ENCODE data around the gene NDUFS6.
A peak's percentile ranks its signal among the peaks of the same experiment; 100 is the strongest.

Gene NDUFS6

DNA sequence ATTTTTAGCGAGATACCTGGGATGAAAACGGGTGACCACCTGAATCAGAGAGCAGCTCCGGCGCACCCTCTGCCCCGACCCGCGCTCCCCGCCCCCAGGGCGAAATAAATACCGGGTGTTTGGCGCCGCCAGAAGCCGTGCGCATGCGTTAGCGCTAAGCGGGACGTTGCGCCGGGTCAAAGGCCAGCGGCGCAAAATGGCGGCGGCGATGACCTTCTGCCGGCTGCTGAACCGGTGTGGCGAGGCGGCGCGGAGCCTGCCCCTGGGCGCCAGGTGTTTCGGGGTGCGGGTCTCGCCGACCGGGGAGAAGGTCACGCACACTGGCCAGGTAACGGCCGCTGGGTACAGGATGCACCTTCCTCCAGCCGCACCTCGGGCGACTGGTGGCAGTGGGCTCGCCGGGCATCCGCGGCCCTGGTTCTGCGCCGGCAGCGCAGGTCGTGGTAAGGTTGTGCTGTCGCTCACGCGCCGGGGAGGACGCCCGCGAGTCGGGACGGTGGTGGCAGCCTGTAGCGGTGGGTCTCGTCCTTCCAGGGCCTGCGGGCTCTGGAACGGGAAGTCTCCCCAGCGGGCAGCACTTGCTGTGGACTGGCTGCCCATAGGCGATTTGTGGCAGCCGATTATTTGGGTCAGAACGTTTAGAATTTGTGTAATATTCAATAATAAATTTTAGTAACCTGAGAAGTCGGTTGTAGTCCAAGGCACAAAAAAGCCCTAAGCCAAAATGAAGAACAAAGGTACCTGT lies at the start of gene NDUFS6:
Gene NDUFS6 (plus strand): TSS at position 186 of the 745 bp plus-strand sequence. CDS start 11 bp downstream, at position 197.
- peaks cover 48% of the 10 kb centered on the region for H3K36me3 Mint-ChIP-seq
- CTCF ChIA-PET = interaction anchor here (1.7 kb wide), 1 partner anchor 38 kb away, joined by 5 read pairs; no protein-coding TSS in a partner anchor
- peak within 1 kb of the TSS; percentile 100 for H3K4me3 Mint-ChIP-seq
- H3K9me3 Mint-ChIP-seq = no peaks in the 10 kb centered on the region
- peak within 1 kb of the TSS; percentile 99 for H3K27ac Mint-ChIP-seq
- H3K27me3 Mint-ChIP-seq = no peaks in the 10 kb centered on the region
- DNase-seq = peak; percentile 85
- H3K4me1 Mint-ChIP-seq = peaks cover 46% of the 10 kb centered on the region

DNA sequence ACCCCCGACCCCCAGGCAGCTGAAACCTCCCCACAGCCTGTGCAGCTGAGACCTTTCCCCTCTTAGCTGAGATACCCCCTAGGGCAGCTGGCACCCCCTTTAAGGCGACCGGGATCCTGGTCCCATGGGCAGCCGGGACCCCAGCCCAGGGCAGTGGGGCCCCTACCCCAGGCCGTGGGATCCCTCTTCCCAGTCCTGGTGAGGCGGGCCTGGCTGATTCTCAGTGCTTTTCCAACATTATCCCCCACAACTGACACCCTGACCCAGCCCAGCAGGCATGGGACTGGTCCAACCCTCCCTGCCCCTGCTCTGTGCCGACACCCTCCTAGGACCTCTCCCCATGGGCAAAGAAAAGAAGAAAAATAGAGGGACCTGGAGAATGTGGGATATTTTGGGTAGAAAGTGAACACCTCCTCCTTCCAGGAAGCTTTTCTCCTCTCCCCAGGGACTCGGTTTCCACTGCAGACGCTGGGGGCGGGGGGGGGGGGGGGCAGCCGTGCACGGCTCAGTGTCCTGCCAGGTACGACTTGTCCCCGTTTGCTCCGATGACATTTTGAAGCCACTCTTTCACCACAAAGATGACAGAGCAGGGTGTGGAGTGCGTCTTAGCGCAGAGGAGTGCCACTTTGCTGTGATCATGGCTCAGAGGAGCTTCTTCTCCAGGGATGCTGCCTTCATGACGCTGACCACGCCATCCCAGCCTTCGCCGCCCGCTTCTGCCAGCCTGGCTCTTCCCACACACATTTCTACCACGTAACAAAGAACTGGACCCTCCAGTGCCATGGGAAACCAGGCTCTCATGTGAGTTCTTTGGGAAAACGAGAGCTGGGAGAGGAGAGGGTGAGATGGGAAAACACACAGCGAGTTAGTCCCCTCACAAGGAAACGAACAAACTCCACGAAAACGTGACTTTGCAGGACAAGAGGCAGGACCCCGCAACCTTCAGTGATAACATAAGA lies 49.1 kb upstream of the NDUFS6 start:
- no peak overlapping the region for H3K27ac Mint-ChIP-seq
- CTCF ChIA-PET = no interaction called here
- H3K36me3 Mint-ChIP-seq = no peaks in the 10 kb centered on the region
- no peaks in the 10 kb centered on the region for H3K4me1 Mint-ChIP-seq
- peaks cover 11% of the 10 kb centered on the region for H3K27me3 Mint-ChIP-seq
- H3K9me3 Mint-ChIP-seq = no peaks in the 10 kb centered on the region
- DNase-seq = no peak
- no peak overlapping the region for H3K4me3 Mint-ChIP-seq

DNA sequence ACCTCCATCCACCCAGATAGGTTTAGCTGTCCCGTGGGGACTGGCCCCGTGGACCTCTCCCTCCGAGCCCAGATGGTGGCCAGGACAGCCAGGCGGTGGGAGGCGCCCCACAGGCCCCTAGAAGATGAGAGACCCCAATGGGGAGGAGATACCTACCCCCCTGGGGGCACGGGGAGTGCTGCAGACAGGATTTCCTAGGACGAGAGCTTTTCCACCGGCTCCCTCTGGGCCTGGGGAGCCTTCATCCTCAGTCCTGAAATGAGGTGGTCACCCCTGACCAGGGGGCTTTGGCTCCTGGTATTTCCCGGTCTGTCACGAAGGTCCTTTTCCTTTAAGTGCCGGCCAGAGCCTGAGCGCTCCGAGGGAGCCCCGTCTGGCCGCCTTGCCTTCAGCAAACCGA lies 48.3 kb upstream of the NDUFS6 start:
- CTCF ChIA-PET = interaction anchor here (1.4 kb wide), 1 partner anchor 10 kb away, joined by 3 read pairs; no protein-coding TSS in a partner anchor
- peaks cover 15% of the 10 kb centered on the region for H3K27me3 Mint-ChIP-seq
- no peaks in the 10 kb centered on the region for H3K36me3 Mint-ChIP-seq
- H3K4me3 Mint-ChIP-seq = no peak overlapping the region
- no peak overlapping the region for H3K27ac Mint-ChIP-seq
- no peaks in the 10 kb centered on the region for H3K9me3 Mint-ChIP-seq
- no peak for DNase-seq
- H3K4me1 Mint-ChIP-seq = no peaks in the 10 kb centered on the region

DNA sequence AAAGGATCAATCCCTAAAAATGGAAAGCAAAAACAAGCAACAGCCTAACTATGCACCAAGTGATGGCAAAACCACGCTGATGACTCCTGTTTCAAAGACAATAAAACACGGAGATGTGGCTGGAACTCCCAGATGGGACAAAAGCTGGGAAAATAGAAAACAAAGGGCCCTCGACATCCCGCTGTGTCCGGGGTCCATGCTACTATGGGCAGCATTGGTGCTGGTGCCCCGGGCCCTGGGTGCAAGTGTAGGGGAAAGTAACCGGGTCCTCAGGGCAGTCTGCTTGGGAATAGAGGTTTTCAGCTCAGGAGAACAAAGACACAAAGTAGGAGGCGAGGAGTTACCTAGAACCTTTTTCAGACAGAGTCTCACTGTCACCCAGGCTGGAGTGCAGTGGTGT lies 47.7 kb upstream of the NDUFS6 start:
- no peak for DNase-seq
- H3K27me3 Mint-ChIP-seq = peaks cover 15% of the 10 kb centered on the region
- no peak overlapping the region for H3K27ac Mint-ChIP-seq
- H3K4me1 Mint-ChIP-seq = no peaks in the 10 kb centered on the region
- H3K36me3 Mint-ChIP-seq = no peaks in the 10 kb centered on the region
- H3K4me3 Mint-ChIP-seq = no peak overlapping the region
- CTCF ChIA-PET = interaction anchor here (1.4 kb wide), 1 partner anchor 11 kb away, joined by 3 read pairs; no protein-coding TSS in a partner anchor
- peaks cover 3% of the 10 kb centered on the region for H3K9me3 Mint-ChIP-seq

DNA sequence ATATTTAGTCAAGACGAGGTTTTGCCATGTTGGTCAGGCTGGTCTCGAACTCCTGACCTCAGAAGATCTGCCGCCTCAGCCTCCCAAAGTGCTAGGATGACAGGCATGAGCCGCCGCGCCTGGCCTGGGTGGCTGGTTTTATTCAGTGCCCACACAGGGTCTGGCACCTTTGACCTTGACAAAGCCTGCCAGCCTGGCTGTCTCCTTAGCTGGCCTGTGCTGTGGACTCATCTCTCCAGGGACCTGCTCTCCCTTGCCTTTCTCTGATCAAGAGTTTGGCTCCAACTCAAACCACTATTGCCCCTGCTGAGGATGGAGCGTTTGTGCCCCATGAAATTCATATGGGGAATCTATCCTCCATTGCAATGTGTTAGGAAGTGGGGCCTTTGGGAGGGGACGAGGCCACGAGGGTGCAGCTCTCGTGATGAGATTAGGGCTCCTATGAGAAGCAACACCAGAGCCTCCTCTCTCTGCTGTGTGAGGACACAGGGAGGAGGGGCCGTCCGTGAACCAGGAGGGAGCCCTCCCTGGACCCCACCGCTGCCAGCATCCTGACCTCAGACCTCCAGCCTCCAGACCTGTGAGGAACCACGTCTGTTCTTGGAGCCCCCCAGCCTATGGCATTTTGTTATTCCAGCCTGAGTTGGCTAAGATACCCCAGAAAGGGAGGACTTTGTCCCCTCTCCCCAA lies 46.5 kb upstream of the NDUFS6 start:
- Mint-ChIP-seq H3K27ac (no peak overlapping the region), H3K36me3 (no peaks in the 10 kb centered on the region), H3K27me3 (peaks cover 15% of the 10 kb centered on the region), H3K4me3 (no peak overlapping the region), H3K9me3 (peaks cover 7% of the 10 kb centered on the region), H3K4me1 (no peaks in the 10 kb centered on the region)
- CTCF ChIA-PET = no interaction called here
- DNase-seq = no peak

DNA sequence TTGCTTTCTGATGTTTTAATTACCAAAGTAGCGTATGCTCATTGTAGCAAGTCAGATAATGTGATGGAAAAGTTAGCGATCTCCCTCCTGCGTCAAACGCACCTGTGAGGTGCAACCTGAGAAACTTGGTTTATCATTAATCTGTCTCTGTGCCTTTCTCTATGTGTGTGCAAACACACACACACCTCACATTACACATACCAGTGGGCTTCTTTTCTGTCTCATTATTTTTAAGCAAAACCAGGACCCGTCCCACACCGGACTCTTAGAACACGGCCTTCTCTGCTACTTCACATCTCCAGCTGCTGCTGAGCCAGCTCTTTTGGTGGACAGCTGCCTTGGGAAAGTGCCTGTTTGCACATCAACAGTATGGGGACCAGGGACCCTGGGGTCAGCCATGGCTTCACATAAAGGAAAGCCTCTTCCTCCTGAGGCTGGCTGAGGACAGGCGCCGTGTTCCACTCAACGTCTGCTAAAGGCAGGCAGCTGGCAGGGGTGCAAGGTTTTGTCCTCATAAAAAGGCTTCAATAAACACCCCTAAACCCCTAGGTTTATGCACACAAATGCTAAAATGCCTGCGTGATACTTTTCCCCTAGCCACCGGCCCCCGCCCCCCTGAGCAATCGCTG lies 45.8 kb upstream of the NDUFS6 start:
- Mint-ChIP-seq H3K4me3 (no peak overlapping the region), H3K9me3 (peaks cover 7% of the 10 kb centered on the region), H3K27ac (no peak overlapping the region), H3K36me3 (no peaks in the 10 kb centered on the region), H3K27me3 (peaks cover 15% of the 10 kb centered on the region), H3K4me1 (no peaks in the 10 kb centered on the region)
- CTCF ChIA-PET = no interaction called here
- no peak for DNase-seq

DNA sequence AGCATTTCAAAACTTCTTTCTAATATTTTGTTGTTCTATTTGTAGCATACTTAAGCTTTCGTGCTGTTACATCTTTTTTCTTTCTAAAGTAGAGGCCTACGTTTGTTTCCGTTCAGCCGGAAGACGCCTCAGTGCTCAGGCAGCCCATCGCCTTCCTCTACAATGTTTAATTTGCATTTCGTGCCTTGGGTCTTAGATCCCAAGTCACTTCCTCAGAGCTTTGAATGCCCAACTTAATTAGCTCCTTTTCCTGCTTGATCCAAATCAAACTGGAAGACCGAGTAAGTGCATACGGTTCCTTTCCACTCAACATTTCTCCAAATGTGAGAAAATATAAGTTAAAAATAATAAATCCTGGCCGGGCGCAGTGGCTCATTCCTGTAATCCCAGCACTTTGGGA lies 44.7 kb upstream of the NDUFS6 start:
- no peaks in the 10 kb centered on the region for H3K4me1 Mint-ChIP-seq
- no peak for DNase-seq
- H3K4me3 Mint-ChIP-seq = no peak overlapping the region
- H3K9me3 Mint-ChIP-seq = peaks cover 7% of the 10 kb centered on the region
- CTCF ChIA-PET = no interaction called here
- peaks cover 18% of the 10 kb centered on the region for H3K27me3 Mint-ChIP-seq
- H3K27ac Mint-ChIP-seq = no peak overlapping the region
- H3K36me3 Mint-ChIP-seq = no peaks in the 10 kb centered on the region

DNA sequence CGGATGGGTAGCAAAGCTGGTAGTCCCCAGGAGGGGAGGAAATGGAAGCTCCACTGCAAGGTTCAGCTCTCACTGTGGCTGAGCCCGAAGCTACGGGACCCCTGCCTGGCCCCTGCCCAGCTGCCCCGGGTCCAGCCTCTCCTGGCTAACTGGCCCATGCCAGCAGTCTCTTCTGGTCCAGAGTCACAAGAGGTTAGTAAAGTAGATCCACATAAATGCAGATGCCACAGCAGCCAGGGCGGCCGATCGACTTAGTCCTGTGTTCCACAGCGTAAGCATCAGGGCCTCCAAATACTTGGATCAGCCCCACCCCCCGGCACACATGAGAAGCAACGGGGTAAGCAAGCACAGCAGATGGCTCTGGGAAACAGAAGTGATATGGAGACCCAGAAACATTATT lies 43.7 kb upstream of the NDUFS6 start:
- peaks cover 20% of the 10 kb centered on the region for H3K27me3 Mint-ChIP-seq
- CTCF ChIA-PET = no interaction called here
- no peak for DNase-seq
- H3K27ac Mint-ChIP-seq = no peak overlapping the region
- H3K9me3 Mint-ChIP-seq = peaks cover 7% of the 10 kb centered on the region
- no peaks in the 10 kb centered on the region for H3K36me3 Mint-ChIP-seq
- no peaks in the 10 kb centered on the region for H3K4me1 Mint-ChIP-seq
- no peak overlapping the region for H3K4me3 Mint-ChIP-seq

DNA sequence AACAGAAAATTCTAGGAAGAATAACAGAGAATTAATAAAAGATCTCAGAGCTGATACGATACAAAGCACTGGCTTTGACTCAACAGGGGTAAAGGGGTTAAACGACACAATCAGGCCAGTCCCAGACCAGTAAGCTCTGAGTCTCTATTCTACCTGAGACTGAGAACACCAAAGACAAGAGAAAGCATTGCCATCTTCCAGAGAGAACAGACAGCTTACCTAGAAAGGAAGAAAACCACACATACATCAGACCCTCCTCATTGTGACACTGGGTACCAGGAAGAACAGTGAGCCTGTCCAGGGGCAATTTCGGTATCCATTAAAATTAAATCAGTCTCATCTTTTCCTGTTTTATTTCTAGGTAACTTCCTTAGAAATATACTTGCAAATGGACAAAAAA lies 42.6 kb upstream of the NDUFS6 start:
- Mint-ChIP-seq H3K27ac (no peak overlapping the region), H3K4me3 (no peak overlapping the region), H3K4me1 (no peaks in the 10 kb centered on the region), H3K27me3 (peaks cover 23% of the 10 kb centered on the region), H3K36me3 (no peaks in the 10 kb centered on the region), H3K9me3 (peaks cover 7% of the 10 kb centered on the region)
- CTCF ChIA-PET = no interaction called here
- DNase-seq = no peak

DNA sequence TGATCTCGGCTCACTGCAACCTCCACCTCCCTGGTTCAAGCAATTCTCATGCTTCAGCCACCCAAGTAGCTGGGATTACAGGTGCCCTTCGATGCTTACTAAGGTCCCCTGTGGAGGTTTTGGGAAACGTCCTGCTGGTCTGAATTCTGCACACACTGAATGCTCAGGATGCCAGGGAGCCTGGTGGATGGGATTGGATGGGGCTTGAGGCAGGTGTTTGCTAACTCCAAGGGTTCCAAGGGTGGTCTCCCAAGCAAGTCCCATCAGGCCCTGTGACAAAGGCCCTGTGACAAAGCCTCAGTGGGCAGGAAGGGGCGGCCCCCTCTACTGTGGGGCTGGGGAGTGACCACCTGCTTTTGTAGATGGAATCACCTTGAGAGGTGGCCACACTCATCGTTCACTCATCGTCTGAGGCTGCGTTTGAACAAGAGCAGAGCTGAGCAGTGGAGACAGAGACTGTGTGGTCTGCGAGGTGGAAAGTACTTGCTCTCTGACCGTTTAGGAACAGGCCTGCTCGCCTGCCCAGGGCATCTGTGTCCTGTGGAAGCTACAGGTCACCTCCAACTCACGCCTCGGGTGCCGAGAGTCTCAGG lies 41.7 kb upstream of the NDUFS6 start:
- Mint-ChIP-seq H3K9me3 (peaks cover 7% of the 10 kb centered on the region), H3K4me1 (no peaks in the 10 kb centered on the region), H3K36me3 (no peaks in the 10 kb centered on the region), H3K4me3 (no peak overlapping the region), H3K27me3 (peaks cover 24% of the 10 kb centered on the region), H3K27ac (no peak overlapping the region)
- no peak for DNase-seq
- CTCF ChIA-PET = no interaction called here

DNA sequence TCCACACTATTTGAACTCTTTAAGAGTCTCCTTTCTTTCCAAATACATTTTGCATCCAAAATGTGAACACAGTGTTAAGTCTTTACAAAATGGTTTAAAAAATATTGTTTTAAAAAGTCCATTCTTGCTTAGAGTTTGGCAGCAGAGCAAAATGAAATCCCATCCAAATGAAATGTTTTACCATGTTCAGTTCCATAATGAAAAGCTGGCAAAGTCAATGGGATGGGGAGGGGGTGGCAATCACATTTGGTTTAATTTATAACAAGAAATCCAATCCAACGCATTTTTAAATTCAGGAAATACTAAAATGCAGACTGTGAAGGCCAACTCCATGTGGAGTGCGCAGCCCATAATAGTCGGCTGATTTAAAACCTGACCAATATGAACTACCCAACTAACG lies 41.0 kb upstream of the NDUFS6 start:
- Mint-ChIP-seq H3K36me3 (no peaks in the 10 kb centered on the region), H3K4me3 (no peak overlapping the region), H3K27ac (no peak overlapping the region), H3K4me1 (no peaks in the 10 kb centered on the region), H3K9me3 (peaks cover 7% of the 10 kb centered on the region), H3K27me3 (peaks cover 27% of the 10 kb centered on the region)
- DNase-seq = no peak
- CTCF ChIA-PET = no interaction called here

DNA sequence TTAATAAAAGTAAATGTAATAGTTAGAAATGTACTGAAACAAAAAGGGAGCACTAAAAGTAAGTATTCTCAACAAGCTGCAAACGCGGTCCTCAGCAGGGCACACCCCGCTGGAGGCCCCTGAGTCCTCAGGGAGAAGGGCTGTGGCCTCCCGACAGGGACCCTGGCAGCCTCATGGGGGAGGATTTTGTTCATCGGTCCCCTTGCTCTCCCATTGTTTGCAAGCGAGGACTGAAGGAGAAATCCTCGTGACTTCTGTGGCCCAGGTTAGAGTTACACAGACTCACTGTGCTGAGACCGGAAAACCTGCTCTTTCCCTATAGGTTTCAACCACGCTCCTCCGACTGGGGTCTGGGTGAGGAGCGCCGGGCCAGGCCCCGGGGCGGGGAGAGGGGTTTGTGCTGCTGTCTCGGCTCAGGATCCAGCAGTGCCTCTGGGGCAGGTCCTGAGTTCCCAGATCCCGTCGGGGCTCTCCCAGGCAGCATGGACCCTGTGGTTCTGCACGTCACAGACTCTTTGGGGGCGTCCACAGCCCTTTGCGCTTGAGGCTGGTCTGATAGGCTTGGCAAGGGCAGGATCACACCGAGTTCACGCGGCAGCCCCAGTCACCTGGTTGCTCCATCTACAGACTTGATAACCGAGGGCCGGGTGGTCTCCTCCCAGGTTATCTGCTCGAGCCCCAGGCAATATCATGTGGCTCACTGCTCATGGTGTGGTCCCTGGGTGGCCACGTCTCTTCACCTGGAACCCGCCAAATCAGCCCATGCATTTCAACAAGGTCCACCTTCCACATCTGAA lies 40.4 kb upstream of the NDUFS6 start:
- DNase-seq = no peak
- Mint-ChIP-seq H3K36me3 (no peaks in the 10 kb centered on the region), H3K4me1 (no peaks in the 10 kb centered on the region), H3K4me3 (no peak overlapping the region), H3K27ac (no peak overlapping the region), H3K27me3 (peaks cover 27% of the 10 kb centered on the region), H3K9me3 (peaks cover 7% of the 10 kb centered on the region)
- CTCF ChIA-PET = no interaction called here

DNA sequence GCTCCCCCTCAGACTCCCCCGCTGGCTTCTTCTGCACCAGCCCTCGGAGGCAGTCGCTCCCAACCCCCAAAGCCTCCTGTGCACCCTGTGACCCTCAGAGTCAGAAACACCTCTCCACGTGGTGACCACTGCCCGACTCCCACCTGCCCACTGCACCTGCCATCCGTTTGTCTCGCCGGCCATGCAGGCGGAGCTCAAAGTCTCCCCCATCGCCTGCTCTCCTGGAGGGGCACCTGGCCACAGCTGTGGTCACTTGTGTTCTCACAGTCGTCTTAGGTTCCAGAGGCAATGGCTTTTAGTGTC lies 39.8 kb upstream of the NDUFS6 start:
- Mint-ChIP-seq H3K4me1 (no peaks in the 10 kb centered on the region), H3K9me3 (peaks cover 7% of the 10 kb centered on the region), H3K36me3 (no peaks in the 10 kb centered on the region), H3K27ac (no peak overlapping the region), H3K27me3 (peaks cover 27% of the 10 kb centered on the region), H3K4me3 (no peak overlapping the region)
- CTCF ChIA-PET = no interaction called here
- DNase-seq = no peak
